ENCODE measurements around the gene CIB4. TPM values are rescaled to one million over a fixed set of nuclear protein-coding genes. Genes with fewer than 3 reads are reported as not detected.
A peak's percentile ranks its signal among the peaks of the same experiment; 100 is the strongest.

The CIB4 gene
- total and polyA plus RNA-seq, 9 of the 15 experiments (the other 6 are each of a cell fraction or from before 2014, with no cell fraction given) = not detected

- TF ChIP-seq ZBTB40 (IDR thresholded peaks at IDR 0.05) = peak; percentile 52; the same call in 1 of the 2 replicates
- no peak for TF ChIP-seq ZBTB40 (CRISPR knock-in tag; IDR thresholded peaks at IDR 0.05)
- TF ChIP-seq SMAD3 (CRISPR knock-in tag; conservative IDR thresholded peaks at IDR 0.05) = no peak
- TF ChIP-seq SP2 (IDR thresholded peaks at IDR 0.05; ENCODE audit: extremely low read depth, low read depth, low read length, poor library complexity, severe bottlenecking) = no peak
- TF ChIP-seq MLLT1 (IDR thresholded peaks at IDR 0.05) = peak in 1 of 2 experiments; percentile 58; a peak in 1 of 4 replicates
- no peak for TF ChIP-seq CEBPG (CRISPR knock-in tag; IDR thresholded peaks at IDR 0.05)
- TF ChIP-seq CEBPG (tag; conservative IDR thresholded peaks at IDR 0.05 in 1 of 2, IDR thresholded peaks at IDR 0.05 in 1 of 2) = peak; percentile 12 to 46; a peak in 2 of 4 replicates
Measured at GRCh38 chr2:26652361-26653041, 11.3 kb upstream of the CIB4 start (continued).
